Measurements from ENCODE around the gene RNF207. TPM values are rescaled to one million over a fixed set of nuclear protein-coding genes. Genes with fewer than 3 reads are reported as not detected.
"Not testable (repeated sequence)": the region's sequence is repeated elsewhere in the genome, so short reads cannot be mapped to it uniquely, and the experiment has no call there.

The RNF207 gene
- total RNA-seq, 5 donors from 2014 or later (not counting 1 experiment from before 2014, with no cell fraction given): 4.7 to 9.7 (median 6.9) TPM

- CTCF ChIA-PET: interaction anchor here in 1 of 2 donors (0.5 kb wide), 1 partner anchor 27 kb away, joined by 5 read pairs; no protein-coding TSS in a partner anchor
- no peak overlapping the region for H3K27ac Mint-ChIP-seq
- Histone ChIP-seq H3K27me3 (replicated peaks in 1 of 2; ENCODE audit: control insufficient read depth in 2 of 2, extremely low read depth in 1 of 2, insufficient read depth in 2 of 2, low read length in 1 of 2) (peaks cover 0 to 43% of the 10 kb centered on the region in 2 experiments), H3K36me3 (ENCODE audit: control insufficient read depth in 2 of 2, extremely low read depth in 1 of 2, insufficient read depth in 1 of 2, low read length in 1 of 2) (no peaks in the 10 kb centered on the region), H3K4me1 (ENCODE audit: control insufficient read depth in 1 of 2, extremely low read depth in 1 of 2, insufficient read depth in 2 of 2, low read length in 2 of 2) (peaks cover 3 to 12% of the 10 kb centered on the region in 2 experiments), H3K27ac (ENCODE audit: low read length) (no peak overlapping the region), H3K4me3 (ENCODE audit: control insufficient read depth in 1 of 2, extremely low read depth in 1 of 2, low read length in 1 of 2) (no peak overlapping the region), H3K9me3 (no peaks in the 10 kb centered on the region)
- POLR2A ChIA-PET: no interaction called here
- H3K4me1 Mint-ChIP-seq: peaks cover 0 to 11% (median 8%) of the 10 kb centered on the region in 3 donors
- 78% methylated on average over 6 of the region's 20 CpGs for whole genome bisulfite sequencing (ENCODE audit: insufficient coverage)
- peaks cover 12 to 14% of the 10 kb centered on the region in 2 donors for H3K27me3 Mint-ChIP-seq
- DNase-seq (no peak), ATAC-seq (replicated peaks in 1 of 4) (no peak)
- H3K36me3 Mint-ChIP-seq: no peaks in the 10 kb centered on the region
- H3K9me3 Mint-ChIP-seq: no peaks in the 10 kb centered on the region
- H3K4me3 Mint-ChIP-seq: no peak overlapping the region
Observed at GRCh38 chr1:6212193-6212959, 6.5 kb downstream of the RNF207 start.

- Histone ChIP-seq H3K4me3 (ENCODE audit: control insufficient read depth in 1 of 2, extremely low read depth in 1 of 2, low read length in 1 of 2) (no peak overlapping the region), H3K36me3 (ENCODE audit: control insufficient read depth in 2 of 2, extremely low read depth in 1 of 2, insufficient read depth in 1 of 2, low read length in 1 of 2) (peaks cover 0 to 17% of the 10 kb centered on the region in 2 donors), H3K27me3 (replicated peaks in 1 of 2; ENCODE audit: control insufficient read depth in 2 of 2, extremely low read depth in 1 of 2, insufficient read depth in 2 of 2, low read length in 1 of 2) (peaks cover 0 to 12% of the 10 kb centered on the region in 2 experiments), H3K27ac (ENCODE audit: low read length) (no peak overlapping the region), H3K4me1 (ENCODE audit: control insufficient read depth in 1 of 2, extremely low read depth in 1 of 2, insufficient read depth in 2 of 2, low read length in 2 of 2) (no peaks in the 10 kb centered on the region), H3K9me3 (no peaks in the 10 kb centered on the region)
- WGBS (ENCODE audit: insufficient coverage): 92% methylated on average over 15 of the region's 16 CpGs
- DNase-seq (no peak), ATAC-seq (replicated peaks in 1 of 4) (no peak)
- Mint-ChIP-seq H3K27me3 (peaks cover 0 to 8% of the 10 kb centered on the region in 2 donors), H3K4me1 (no peaks in the 10 kb centered on the region), H3K36me3 (peaks cover 10% of the 10 kb centered on the region), H3K4me3 (no peak overlapping the region), H3K27ac (no peak overlapping the region), H3K9me3 (no peaks in the 10 kb centered on the region)
- ChIA-PET CTCF (no interaction called here), POLR2A (no interaction called here)
Observed at GRCh38 chr1:6218375-6219164, 12.7 kb downstream of the RNF207 start.

- H3K4me1 ChIP-seq (ENCODE audit: control insufficient read depth in 1 of 2, extremely low read depth in 1 of 2, insufficient read depth in 2 of 2, low read length in 2 of 2); DNase-seq; H3K27ac ChIP-seq (ENCODE audit: low read length); ATAC-seq (replicated peaks in 1 of 4); H3K4me3 ChIP-seq (ENCODE audit: control insufficient read depth in 1 of 2, extremely low read depth in 1 of 2, low read length in 1 of 2); H3K4me1 Mint-ChIP-seq; H3K4me3 Mint-ChIP-seq; H3K27me3 Mint-ChIP-seq; H3K9me3 ChIP-seq; POLR2A ChIA-PET; H3K9me3 Mint-ChIP-seq; CTCF ChIA-PET; H3K27ac Mint-ChIP-seq: not testable (repeated sequence)
- Histone ChIP-seq H3K36me3 (ENCODE audit: control insufficient read depth in 2 of 2, extremely low read depth in 1 of 2, insufficient read depth in 1 of 2, low read length in 1 of 2) (peaks cover 6 to 27% of the 10 kb centered on the region in 2 donors), H3K27me3 (replicated peaks in 1 of 2; ENCODE audit: control insufficient read depth in 2 of 2, extremely low read depth in 1 of 2, insufficient read depth in 2 of 2, low read length in 1 of 2) (peaks cover 0 to 12% of the 10 kb centered on the region in 2 experiments)
- WGBS (ENCODE audit: insufficient coverage): 93% methylated on average over 7 of the region's 11 CpGs
- peaks cover 19% of the 10 kb centered on the region for H3K36me3 Mint-ChIP-seq
Observed at GRCh38 chr1:6219641-6220040, 13.7 kb downstream of the RNF207 start.

GRCh38 chr1:6220236-6220635 lies 14.3 kb downstream of the RNF207 start:
- DNase-seq: no peak
- no peaks in the 10 kb centered on the region for H3K9me3 Mint-ChIP-seq
- Histone ChIP-seq H3K27ac (ENCODE audit: low read length) (no peak overlapping the region), H3K36me3 (ENCODE audit: control insufficient read depth in 2 of 2, extremely low read depth in 1 of 2, insufficient read depth in 1 of 2, low read length in 1 of 2) (peaks cover 6 to 32% of the 10 kb centered on the region in 2 donors), H3K9me3 (no peaks in the 10 kb centered on the region), H3K4me3 (ENCODE audit: control insufficient read depth in 1 of 2, extremely low read depth in 1 of 2, low read length in 1 of 2) (no peak overlapping the region), H3K27me3 (replicated peaks in 1 of 2; ENCODE audit: control insufficient read depth in 2 of 2, extremely low read depth in 1 of 2, insufficient read depth in 2 of 2, low read length in 1 of 2) (peaks cover 0 to 12% of the 10 kb centered on the region in 2 experiments), H3K4me1 (ENCODE audit: control insufficient read depth in 1 of 2, extremely low read depth in 1 of 2, insufficient read depth in 2 of 2, low read length in 2 of 2) (no peaks in the 10 kb centered on the region)
- CTCF ChIA-PET: interaction anchor here in 1 of 2 donors (0.7 kb wide), 1 partner anchor 71 kb away, joined by 3 read pairs; no protein-coding TSS in a partner anchor
- no peaks in the 10 kb centered on the region for H3K4me1 Mint-ChIP-seq
- WGBS (ENCODE audit: insufficient coverage): 88% methylated on average over 2 of the region's 8 CpGs
- no peak for ATAC-seq (replicated peaks in 1 of 4)
- H3K36me3 Mint-ChIP-seq: peaks cover 25% of the 10 kb centered on the region
- no peak overlapping the region for H3K4me3 Mint-ChIP-seq
- H3K27me3 Mint-ChIP-seq: peaks cover 0 to 7% of the 10 kb centered on the region in 2 donors
- no peak overlapping the region for H3K27ac Mint-ChIP-seq
- POLR2A ChIA-PET: no interaction called here

- CTCF ChIA-PET: no interaction called here
Observed at GRCh38 chr1:6221210-6221784, 15.4 kb downstream of the RNF207 start.

GRCh38 chr1:6222636-6223035 lies 16.7 kb downstream of the RNF207 start:
- no peak overlapping the region for H3K4me3 Mint-ChIP-seq
- CTCF ChIA-PET: no interaction called here

More at GRCh38 chr1:6221210-6221784, 15.4 kb downstream of the RNF207 start:
- Histone ChIP-seq H3K9me3 (no peaks in the 10 kb centered on the region), H3K4me3 (ENCODE audit: control insufficient read depth in 1 of 2, extremely low read depth in 1 of 2, low read length in 1 of 2) (no peak overlapping the region), H3K36me3 (ENCODE audit: control insufficient read depth in 2 of 2, extremely low read depth in 1 of 2, insufficient read depth in 1 of 2, low read length in 1 of 2) (peaks cover 6 to 37% of the 10 kb centered on the region in 2 donors), H3K27me3 (replicated peaks in 1 of 2; ENCODE audit: control insufficient read depth in 2 of 2, extremely low read depth in 1 of 2, insufficient read depth in 2 of 2, low read length in 1 of 2) (peaks cover 0 to 10% of the 10 kb centered on the region in 2 experiments), H3K4me1 (ENCODE audit: control insufficient read depth in 1 of 2, extremely low read depth in 1 of 2, insufficient read depth in 2 of 2, low read length in 2 of 2) (no peaks in the 10 kb centered on the region), H3K27ac (ENCODE audit: low read length) (no peak overlapping the region)
- H3K4me3 Mint-ChIP-seq: no peak overlapping the region
- POLR2A ChIA-PET: no interaction called here
- H3K27me3 Mint-ChIP-seq: no peaks in the 10 kb centered on the region
- no peaks in the 10 kb centered on the region for H3K4me1 Mint-ChIP-seq
- DNase-seq: no peak
- H3K9me3 Mint-ChIP-seq: no peaks in the 10 kb centered on the region
- WGBS (ENCODE audit: insufficient coverage): 86% methylated on average over 4 of the region's 12 CpGs
- no peak for ATAC-seq (replicated peaks in 1 of 4)
- H3K27ac Mint-ChIP-seq: no peak overlapping the region
- peaks cover 32% of the 10 kb centered on the region for H3K36me3 Mint-ChIP-seq

More at GRCh38 chr1:6222636-6223035, 16.7 kb downstream of the RNF207 start:
- Histone ChIP-seq H3K36me3 (ENCODE audit: control insufficient read depth in 2 of 2, extremely low read depth in 1 of 2, insufficient read depth in 1 of 2, low read length in 1 of 2) (peaks cover 6 to 48% of the 10 kb centered on the region in 2 donors), H3K4me1 (ENCODE audit: control insufficient read depth in 1 of 2, extremely low read depth in 1 of 2, insufficient read depth in 2 of 2, low read length in 2 of 2) (no peaks in the 10 kb centered on the region), H3K27me3 (replicated peaks in 1 of 2; ENCODE audit: control insufficient read depth in 2 of 2, extremely low read depth in 1 of 2, insufficient read depth in 2 of 2, low read length in 1 of 2) (peaks cover 0 to 3% of the 10 kb centered on the region in 2 experiments), H3K9me3 (no peaks in the 10 kb centered on the region), H3K27ac (ENCODE audit: low read length) (no peak overlapping the region), H3K4me3 (ENCODE audit: control insufficient read depth in 1 of 2, extremely low read depth in 1 of 2, low read length in 1 of 2) (no peak overlapping the region)
- POLR2A ChIA-PET: no interaction called here
- no peaks in the 10 kb centered on the region for H3K27me3 Mint-ChIP-seq
- peaks cover 40% of the 10 kb centered on the region for H3K36me3 Mint-ChIP-seq
- no peaks in the 10 kb centered on the region for H3K9me3 Mint-ChIP-seq
- H3K27ac Mint-ChIP-seq: no peak overlapping the region
- ATAC-seq (replicated peaks in 1 of 4) (no peak), DNase-seq (no peak)
- WGBS (ENCODE audit: insufficient coverage): 94% methylated on average over 4 of the region's 6 CpGs
- no peaks in the 10 kb centered on the region for H3K4me1 Mint-ChIP-seq

Measured in T-cell (primary cell).